Fibroblast of the aortic adventitia (primary cell): ENCODE results near the gene GJB1. TPM values are rescaled to one million over a fixed set of nuclear protein-coding genes. Genes with fewer than 3 reads are reported as not detected.

ENCODE experiments used
- DNase-seq: peaks from one replicate; pipeline ENCODE4 v3.0.0-alpha.2; 2010; ENCODE audit warnings: low read depth
- H3K4me3 ChIP-seq: 2 replicates; pipeline ENCODE4 v1.5.1; 2011; ENCODE audit warnings: low read depth, mild to moderate bottlenecking, control low read depth, low read length, moderate library complexity
- CTCF ChIP-seq: IDR thresholded peaks from 2 replicates; pipeline ENCODE4 v1.5.1; 2011; ENCODE audit warnings: mild to moderate bottlenecking, low read length, control low read depth, inconsistent platforms; ENCODE audit not compliant: insufficient read depth
- total RNA-seq: library from RNA; depleted of rRNA; stranded (reverse); fragments of >200 nt; gene quantifications from 2 replicates; pipeline ENCODE4 v1.2.3, GENCODE V29; 2012; ENCODE audit warnings: low replicate concordance

Gene GJB1
- total RNA-seq, 1 donor: not detected

DNA sequence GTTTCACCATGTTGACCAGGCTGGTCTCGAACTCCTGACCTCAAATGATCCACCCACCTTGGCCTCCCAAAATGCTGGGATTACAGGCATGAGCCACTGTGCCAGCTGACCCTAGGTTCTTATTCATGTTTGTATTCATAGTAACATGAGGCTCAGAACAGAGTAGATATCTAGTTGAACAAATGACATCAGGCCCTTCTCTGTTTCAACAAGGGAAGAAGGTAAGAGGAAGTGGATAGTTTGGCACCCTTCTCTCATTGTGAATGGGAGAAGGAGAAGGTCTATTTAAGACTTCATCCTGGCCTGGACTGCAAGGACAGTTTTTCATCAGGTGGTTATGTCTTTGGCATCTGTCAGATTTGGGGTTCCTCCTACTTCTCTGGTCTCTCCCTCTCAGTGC, 13.8 kb downstream of the GJB1 start:
- no peak for DNase-seq
- no peak for TF ChIP-seq CTCF
- H3K4me3 ChIP-seq: no peak overlapping the region

GRCh38 chrX:71239781-71240180, 16.8 kb downstream of the GJB1 start:
- DNase-seq: no peak
- no peak overlapping the region for H3K4me3 ChIP-seq
- no peak for TF ChIP-seq CTCF

- DNase-seq: no peak
- H3K4me3 ChIP-seq: no peak overlapping the region
- TF ChIP-seq CTCF: no peak
Measured at GRCh38 chrX:71241301-71241700, 18.3 kb downstream of the GJB1 start.

GRCh38 chrX:71244359-71245128, 21.5 kb downstream of the GJB1 start:
- H3K4me3 ChIP-seq: no peak overlapping the region
- TF ChIP-seq CTCF: no peak
- no peak for DNase-seq

DNA sequence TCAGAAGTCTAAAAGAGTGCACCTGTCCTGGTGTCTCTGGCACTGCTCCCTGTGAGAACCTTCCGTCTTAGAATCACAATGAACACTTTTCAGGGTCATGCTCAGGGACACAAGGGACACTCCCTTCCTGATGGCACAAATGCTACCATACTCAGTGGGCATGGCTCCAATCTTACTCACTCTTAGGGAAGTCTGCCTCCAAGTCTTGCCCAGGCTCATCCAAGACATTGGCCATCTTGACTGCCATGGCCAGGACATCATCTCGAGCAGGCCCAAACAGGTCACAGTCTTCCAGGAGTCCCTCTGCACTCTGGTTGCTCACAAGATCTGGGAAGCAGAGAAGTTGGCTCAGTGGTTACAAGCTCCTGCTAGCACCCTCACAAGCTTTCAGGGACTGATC, 22.1 kb downstream of the GJB1 start:
- H3K4me3 ChIP-seq: no peak overlapping the region
- DNase-seq: no peak
- no peak for TF ChIP-seq CTCF

DNA sequence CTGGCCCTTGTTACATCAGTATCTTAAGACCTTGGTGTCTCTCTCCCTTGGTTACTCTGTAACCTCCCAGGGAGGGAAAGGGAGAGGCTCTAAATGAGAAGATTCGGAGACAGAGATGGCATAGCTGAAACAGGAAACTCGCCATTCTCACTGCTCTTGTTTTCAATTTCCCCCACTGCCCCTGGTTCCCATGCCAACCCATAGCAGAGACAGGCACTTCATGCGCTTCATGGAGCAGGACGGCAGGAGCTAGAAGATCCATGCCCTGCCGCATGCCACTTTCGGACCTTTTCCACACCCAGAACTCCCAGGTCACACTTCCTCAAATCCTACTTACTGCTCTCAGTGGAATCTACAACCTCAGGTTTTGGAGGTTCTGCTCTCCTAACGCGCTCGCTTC, 27.8 kb downstream of the GJB1 start:
- DNase-seq: no peak
- no peak overlapping the region for H3K4me3 ChIP-seq
- no peak for TF ChIP-seq CTCF
